SK-N-MC (cell line): ENCODE measurements around the gene RND1.

Experiments used
- EZH2 ChIP-seq: fragments of 200-600 bp; sonication (generic); IDR thresholded peaks from one replicate; pipeline ENCODE4 v1.6.1; 2017; ENCODE audit warnings: antibody characterized with exemption
- POLR2AphosphoS5 ChIP-seq: IDR thresholded peaks from 2 replicates; pipeline ENCODE4 v1.6.1; 2012; ENCODE audit warnings: mild to moderate bottlenecking, low read depth, low read length, borderline replicate concordance

- TF ChIP-seq EZH2 (no peak), POLR2AphosphoS5 (no peak)
Measured at GRCh38 chr12:48907245-48907644, 41.6 kb upstream of the RND1 start.
